ENCODE results near the gene XPNPEP3.

XPNPEP3 gene

DNA sequence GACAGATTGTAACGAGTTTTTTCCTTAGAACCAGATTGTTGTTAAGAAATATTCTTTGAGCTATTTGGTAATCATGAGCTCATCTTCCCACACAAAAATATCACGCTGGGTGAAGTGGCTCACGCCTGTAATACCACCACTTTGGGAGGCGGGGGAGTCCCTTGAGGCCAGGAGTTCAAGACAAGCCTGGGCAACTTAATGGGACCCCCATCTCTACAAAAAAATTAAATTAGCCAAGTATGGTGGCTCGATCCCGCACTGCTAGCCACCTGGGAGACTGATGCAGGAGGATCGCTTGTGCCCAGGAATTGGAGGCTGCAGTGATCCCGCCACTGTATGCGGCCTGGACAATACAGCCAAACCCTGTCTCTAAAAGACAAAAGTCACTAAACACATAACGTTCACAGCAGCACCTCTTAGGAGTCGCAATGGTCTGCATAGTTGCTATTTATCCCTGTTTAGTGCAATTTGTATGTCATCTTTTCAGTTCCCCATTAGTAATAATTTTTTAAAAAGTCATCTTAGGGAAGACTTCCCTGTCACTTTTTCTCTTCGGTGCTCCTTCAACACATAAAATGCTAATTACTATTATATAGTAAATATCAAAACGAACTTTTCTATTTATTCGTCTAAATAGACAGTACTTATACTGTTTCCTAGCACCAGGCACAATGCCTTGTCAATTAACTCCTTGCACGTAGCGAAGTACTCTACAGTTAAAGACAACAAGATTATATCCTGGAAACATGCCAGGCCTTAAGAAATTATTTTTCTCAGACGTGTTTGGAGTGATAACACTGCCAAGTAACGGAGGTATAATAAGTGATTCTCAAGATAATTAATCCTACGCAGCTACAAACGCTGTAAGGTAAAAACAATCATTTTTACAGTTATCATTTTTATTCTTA, 1.6 kb upstream of the XPNPEP3 start:
- no peak for TF ChIP-seq EZH2phosphoT487 (conservative IDR thresholded peaks at IDR 0.05; ENCODE audit: low read length)
- no peak for TF ChIP-seq CTCF (IDR thresholded peaks at IDR 0.05; ENCODE audit: insufficient read depth, low read length, poor library complexity, severe bottlenecking)
- no peaks in the 10 kb centered on the region for H3K9me3 ChIP-seq (ENCODE audit: insufficient read depth, low read length)
- H4K20me1 ChIP-seq (ENCODE audit: low read depth, low read length) = peaks cover 5% of the 10 kb centered on the region; the same call in 1 of the 2 replicates
- peak overlapping the region; percentile 89; the same call in 1 of the 2 replicates for H3K27ac ChIP-seq (ENCODE audit: low read depth, low read length)
- H3K9me2 ChIP-seq (replicated peaks; ENCODE audit: insufficient read depth, low read length) = no peaks in the 10 kb centered on the region
- peaks cover 94% of the 10 kb centered on the region for H3K79me2 ChIP-seq (ENCODE audit: insufficient read depth, low read length)
- no peaks in the 10 kb centered on the region for H3K27me3 ChIP-seq (ENCODE audit: low read length)
- peak overlapping the region; percentile 40 for H2AFZ ChIP-seq (ENCODE audit: low read depth, low read length, severe bottlenecking)
- peaks cover 19% of the 10 kb centered on the region for H3F3A ChIP-seq (ENCODE audit: insufficient read depth)
- H3K9ac ChIP-seq (ENCODE audit: low read length) = peak overlapping the region; percentile 77
- H3K36me3 ChIP-seq (ENCODE audit: low read length) = peaks cover 9% of the 10 kb centered on the region; the same call in 1 of the 2 replicates
- peak overlapping the region; percentile 68 for H3K4me3 ChIP-seq (ENCODE audit: insufficient read depth, low read length, poor library complexity, severe bottlenecking)
- H3K4me2 ChIP-seq (ENCODE audit: low read depth, low read length, poor library complexity, severe bottlenecking) = peak overlapping the region; percentile 98

GRCh38 chr22:40855979-40856512, 902 bp upstream of the XPNPEP3 start:
- Histone ChIP-seq H4K20me1 (ENCODE audit: low read depth, low read length) (peaks cover 5% of the 10 kb centered on the region; the same call in 1 of the 2 replicates), H3K9me3 (ENCODE audit: insufficient read depth, low read length) (no peaks in the 10 kb centered on the region), H3F3A (ENCODE audit: insufficient read depth) (peaks cover 21% of the 10 kb centered on the region), H3K9me2 (replicated peaks; ENCODE audit: insufficient read depth, low read length) (no peaks in the 10 kb centered on the region), H3K9ac (ENCODE audit: low read length) (peak overlapping the region; percentile 77), H3K36me3 (ENCODE audit: low read length) (peaks cover 6% of the 10 kb centered on the region; the same call in 1 of the 2 replicates), H2AFZ (ENCODE audit: low read depth, low read length, severe bottlenecking) (peak overlapping the region; percentile 40), H3K4me3 (ENCODE audit: insufficient read depth, low read length, poor library complexity, severe bottlenecking) (peak overlapping the region; percentile 68), H3K79me2 (ENCODE audit: insufficient read depth, low read length) (peaks cover 92% of the 10 kb centered on the region), H3K27ac (ENCODE audit: low read depth, low read length) (peak overlapping the region; percentile 89), H3K27me3 (ENCODE audit: low read length) (no peaks in the 10 kb centered on the region), H3K4me2 (ENCODE audit: low read depth, low read length, poor library complexity, severe bottlenecking) (peak overlapping the region; percentile 98)
- TF ChIP-seq EZH2phosphoT487 (conservative IDR thresholded peaks at IDR 0.05; ENCODE audit: low read length) (no peak), CTCF (IDR thresholded peaks at IDR 0.05; ENCODE audit: insufficient read depth, low read length, poor library complexity, severe bottlenecking) (no peak)

DNA sequence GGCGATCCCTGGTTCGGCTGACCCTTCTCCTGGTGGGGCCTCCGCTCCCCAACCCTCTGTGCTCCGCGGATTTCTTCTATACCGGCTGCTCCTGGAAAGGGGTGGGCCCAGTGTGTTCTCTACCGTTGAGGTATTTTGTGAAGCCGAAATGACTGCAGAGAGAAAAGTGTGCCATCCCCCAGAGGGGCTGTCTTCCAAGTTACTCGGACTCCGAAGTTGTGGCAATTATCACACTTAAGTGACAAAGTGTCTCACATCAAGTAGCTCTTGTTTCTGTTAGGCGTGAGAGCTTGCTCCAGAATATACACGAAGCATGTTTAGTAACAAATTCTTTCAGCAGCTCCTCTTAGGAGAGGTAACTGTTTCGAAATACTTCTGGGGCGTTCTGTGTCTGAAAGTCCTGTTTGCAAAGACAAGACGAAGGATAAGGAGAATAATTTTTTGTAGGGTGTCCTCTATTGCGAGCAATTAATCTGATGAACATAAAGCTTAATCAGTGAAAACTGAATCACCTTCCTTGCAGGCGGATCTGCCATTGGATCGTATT, 434 bp downstream of the XPNPEP3 start:
- H3K9me2 ChIP-seq (replicated peaks; ENCODE audit: insufficient read depth, low read length) = no peaks in the 10 kb centered on the region
- TF ChIP-seq EZH2phosphoT487 (conservative IDR thresholded peaks at IDR 0.05; ENCODE audit: low read length) = no peak
- TF ChIP-seq CTCF (IDR thresholded peaks at IDR 0.05; ENCODE audit: insufficient read depth, low read length, poor library complexity, severe bottlenecking) = no peak
- H3K36me3 ChIP-seq (ENCODE audit: low read length) = peaks cover 6% of the 10 kb centered on the region; the same call in 1 of the 2 replicates
- peaks cover 5% of the 10 kb centered on the region; the same call in 1 of the 2 replicates for H4K20me1 ChIP-seq (ENCODE audit: low read depth, low read length)
- peaks cover 88% of the 10 kb centered on the region for H3K79me2 ChIP-seq (ENCODE audit: insufficient read depth, low read length)
- no peaks in the 10 kb centered on the region for H3K9me3 ChIP-seq (ENCODE audit: insufficient read depth, low read length)
- H2AFZ ChIP-seq (ENCODE audit: low read depth, low read length, severe bottlenecking) = peak overlapping the region; percentile 88
- peak overlapping the region; percentile 89 for H3K27ac ChIP-seq (ENCODE audit: low read depth, low read length)
- H3K4me2 ChIP-seq (ENCODE audit: low read depth, low read length, poor library complexity, severe bottlenecking) = peak overlapping the region; percentile 98
- peak overlapping the region; percentile 77 for H3K9ac ChIP-seq (ENCODE audit: low read length)
- H3K27me3 ChIP-seq (ENCODE audit: low read length) = no peaks in the 10 kb centered on the region
- peaks cover 21% of the 10 kb centered on the region for H3F3A ChIP-seq (ENCODE audit: insufficient read depth)
- peak overlapping the region; percentile 89 for H3K4me3 ChIP-seq (ENCODE audit: insufficient read depth, low read length, poor library complexity, severe bottlenecking)
